Measurements from ENCODE around the gene CELSR1. TPM values are rescaled to one million over a fixed set of nuclear protein-coding genes. Genes with fewer than 3 reads are reported as not detected.

Gene CELSR1
- total RNA-seq, 1 experiment from 2014 or later = 19.6 TPM

DNA sequence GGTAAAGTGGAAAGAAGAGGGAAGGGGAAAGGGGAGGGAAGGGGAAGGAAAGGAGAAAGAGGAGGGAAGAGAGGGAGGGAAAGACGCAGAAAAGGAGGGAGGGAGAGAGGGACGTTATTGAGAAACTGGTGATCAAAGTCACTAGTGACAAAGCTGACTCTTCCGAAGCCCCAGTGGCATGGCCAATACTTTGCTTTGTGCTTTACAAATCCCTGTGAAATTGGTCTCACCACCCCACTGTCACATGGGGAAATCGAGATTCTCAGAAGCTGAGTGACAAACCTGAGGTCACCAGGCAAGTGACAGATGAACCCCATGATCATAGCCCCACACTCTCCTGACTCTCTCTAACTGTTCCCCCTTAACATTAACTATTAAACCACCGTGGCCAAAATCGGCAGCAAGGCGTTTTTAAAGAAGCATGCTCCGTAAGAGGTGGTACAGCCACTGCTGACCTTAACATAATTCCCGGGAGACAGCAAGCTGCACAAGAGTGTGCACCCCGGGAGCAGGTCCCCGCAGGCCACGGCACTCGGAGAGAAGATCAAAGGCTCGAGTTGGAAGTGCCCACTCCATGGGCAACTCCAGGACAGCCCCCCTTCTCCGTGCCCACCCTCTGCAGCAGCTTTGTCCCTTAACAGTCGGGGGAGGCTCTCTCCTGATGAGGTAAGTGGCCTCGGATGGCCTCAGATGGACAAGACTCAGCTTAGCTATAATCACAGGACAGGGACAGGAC is 34.8 kb downstream of the CELSR1 start:
- H3K9me2 ChIP-seq (ENCODE audit: insufficient read depth) = no peaks in the 10 kb centered on the region
- peaks cover 3% of the 10 kb centered on the region; the same call in 1 of the 2 replicates for H3K79me2 ChIP-seq (ENCODE audit: insufficient read depth, low read length)
- H3K4me1 ChIP-seq (ENCODE audit: control insufficient read depth in 1 of 2, insufficient read depth in 2 of 2, low read length in 2 of 2) = peaks cover 7 to 28% of the 10 kb centered on the region in 2 experiments
- RAD21 ChIA-PET (ENCODE audit: low non-redundant PET in 1 of 2, low total read pairs in 2 of 2, uncharacterized antibody in 2 of 2, unreplicated experiment in 2 of 2) = no interaction called here
- no peaks in the 10 kb centered on the region for H3K36me3 ChIP-seq (ENCODE audit: control insufficient read depth in 1 of 2, insufficient read depth in 2 of 2, low read length in 2 of 2)
- intact Hi-C loops (cut with micrococcal nuclease) = no loop called here
- DNase-seq (ENCODE audit: low read depth, low spot score) = no peak
- no peak overlapping the region for H3K4me2 ChIP-seq (ENCODE audit: low read length)
- no peak overlapping the region for H2AFZ ChIP-seq (ENCODE audit: low read depth, low read length, poor library complexity, severe bottlenecking)
- H3K27ac ChIP-seq (ENCODE audit: low read depth, low read length) = no peak overlapping the region
- H3K27me3 ChIP-seq (ENCODE audit: insufficient read depth, low read length) = no peaks in the 10 kb centered on the region
- BruUV-seq (replicated peaks) = no TSS peak
- no peak for ATAC-seq
- CTCF ChIA-PET = no interaction called here
- POLR2A ChIA-PET = no interaction called here
- H4K20me1 ChIP-seq (ENCODE audit: insufficient read depth) = no peaks in the 10 kb centered on the region
- H3K4me3 ChIP-seq (replicated peaks in 1 of 2; ENCODE audit: low read depth in 1 of 2, low read length in 2 of 2) = no peak overlapping the region
- no peak for TF ChIP-seq SIN3A (IDR thresholded peaks at IDR 0.05; ENCODE audit: low read depth)
- TF ChIP-seq EGR1 (IDR thresholded peaks at IDR 0.05; ENCODE audit: low read depth) = no peak
- TF ChIP-seq ELF1 (IDR thresholded peaks at IDR 0.05; ENCODE audit: borderline replicate concordance, low read depth) = no peak
- TF ChIP-seq, protein P1, sequence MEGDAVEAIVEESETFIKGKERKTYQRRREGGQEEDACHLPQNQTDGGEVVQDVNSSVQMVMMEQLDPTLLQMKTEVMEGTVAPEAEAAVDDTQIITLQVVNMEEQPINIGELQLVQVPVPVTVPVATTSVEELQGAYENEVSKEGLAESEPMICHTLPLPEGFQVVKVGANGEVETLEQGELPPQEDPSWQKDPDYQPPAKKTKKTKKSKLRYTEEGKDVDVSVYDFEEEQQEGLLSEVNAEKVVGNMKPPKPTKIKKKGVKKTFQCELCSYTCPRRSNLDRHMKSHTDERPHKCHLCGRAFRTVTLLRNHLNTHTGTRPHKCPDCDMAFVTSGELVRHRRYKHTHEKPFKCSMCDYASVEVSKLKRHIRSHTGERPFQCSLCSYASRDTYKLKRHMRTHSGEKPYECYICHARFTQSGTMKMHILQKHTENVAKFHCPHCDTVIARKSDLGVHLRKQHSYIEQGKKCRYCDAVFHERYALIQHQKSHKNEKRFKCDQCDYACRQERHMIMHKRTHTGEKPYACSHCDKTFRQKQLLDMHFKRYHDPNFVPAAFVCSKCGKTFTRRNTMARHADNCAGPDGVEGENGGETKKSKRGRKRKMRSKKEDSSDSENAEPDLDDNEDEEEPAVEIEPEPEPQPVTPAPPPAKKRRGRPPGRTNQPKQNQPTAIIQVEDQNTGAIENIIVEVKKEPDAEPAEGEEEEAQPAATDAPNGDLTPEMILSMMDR (IDR thresholded peaks at IDR 0.05 in 2 of 3, conservative IDR thresholded peaks at IDR 0.05 in 1 of 3; ENCODE audit: borderline replicate concordance in 1 of 3, insufficient read depth in 1 of 3, low read depth in 2 of 3, low read length in 2 of 3) = no peak
- no peak for TF ChIP-seq FOSL1 (IDR thresholded peaks at IDR 0.05; ENCODE audit: low read depth)
- no peak for TF ChIP-seq CEBPB (IDR thresholded peaks at IDR 0.05; ENCODE audit: low read depth)
- TF ChIP-seq POLR2AphosphoS5 (IDR thresholded peaks at IDR 0.05; ENCODE audit: low read depth, low read length) = no peak
- TF ChIP-seq ZFX (IDR thresholded peaks at IDR 0.05) = no peak
- TF ChIP-seq SRF (IDR thresholded peaks at IDR 0.05; ENCODE audit: low read depth) = no peak
- no peak for TF ChIP-seq YY1 (IDR thresholded peaks at IDR 0.05; ENCODE audit: extremely low read depth, insufficient replicate concordance, low read depth, low read length)
- TF ChIP-seq CBX3 (IDR thresholded peaks at IDR 0.05; ENCODE audit: low read depth) = no peak
- TF ChIP-seq, protein P2, sequence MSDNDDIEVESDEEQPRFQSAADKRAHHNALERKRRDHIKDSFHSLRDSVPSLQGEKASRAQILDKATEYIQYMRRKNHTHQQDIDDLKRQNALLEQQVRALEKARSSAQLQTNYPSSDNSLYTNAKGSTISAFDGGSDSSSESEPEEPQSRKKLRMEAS (IDR thresholded peaks at IDR 0.05) = no peak
- TF ChIP-seq POLR2A (IDR thresholded peaks at IDR 0.05; ENCODE audit: borderline replicate concordance, extremely low read depth, insufficient read depth, insufficient read length) = no peak
- TF ChIP-seq TCF7L2 (IDR thresholded peaks at IDR 0.05; ENCODE audit: borderline replicate concordance, extremely low read depth, insufficient read depth, insufficient read length) = no peak
- TF ChIP-seq, protein P3, sequence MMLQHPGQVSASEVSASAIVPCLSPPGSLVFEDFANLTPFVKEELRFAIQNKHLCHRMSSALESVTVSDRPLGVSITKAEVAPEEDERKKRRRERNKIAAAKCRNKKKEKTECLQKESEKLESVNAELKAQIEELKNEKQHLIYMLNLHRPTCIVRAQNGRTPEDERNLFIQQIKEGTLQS (IDR thresholded peaks at IDR 0.05) = no peak
- TF ChIP-seq EZH2 (IDR thresholded peaks at IDR 0.05) = no peak
- no peak overlapping the region for H3K9ac ChIP-seq (ENCODE audit: low read length)
- no peaks in the 10 kb centered on the region for H3K9me3 ChIP-seq (ENCODE audit: control insufficient read depth in 1 of 2, insufficient read depth in 1 of 2, low read depth in 1 of 2, low read length in 2 of 2)
